Muscle of leg (tissue), 11 donors: ENCODE data around the gene LDB2. TPM values are rescaled to one million over a fixed set of nuclear protein-coding genes. Genes with fewer than 3 reads are reported as not detected.
A peak's percentile ranks its signal among the peaks of the same experiment; 100 is the strongest.

ENCODE experiments used
- DNase-seq: peaks from one replicate; pipeline ENCODE4 v3.0.0; 2013
- H3K27ac ChIP-seq: one replicate; pipeline ENCODE4 v1.5.1; 2013; ENCODE audit warnings: mild to moderate bottlenecking, low read length, control low read depth
- H3K27me3 ChIP-seq: one replicate; pipeline ENCODE4 v1.6.1; 2013; ENCODE audit warnings: low read length; ENCODE audit not compliant: control insufficient read depth, insufficient read depth
- H3K36me3 ChIP-seq: one replicate; pipeline ENCODE4 v1.6.1; 2013; ENCODE audit warnings: low read length; ENCODE audit not compliant: control insufficient read depth, insufficient read depth
- H3K4me1 ChIP-seq: one replicate; pipeline ENCODE4 v1.6.1; 2013; ENCODE audit warnings: low read length; ENCODE audit not compliant: control insufficient read depth, insufficient read depth
- H3K4me3 ChIP-seq: one replicate; pipeline ENCODE4 v1.5.1; 2013; ENCODE audit warnings: low read length, control low read depth
- H3K9me3 ChIP-seq: replicated peaks from 2 replicates; pipeline ENCODE4 v1.6.1; 2013; ENCODE audit warnings: low read depth, low read length; ENCODE audit not compliant: control insufficient read depth
- WGBS: methylation state at CpG from one replicate; pipeline ENCODE4 v1.1.5; 2013; ENCODE audit warnings: missing lambda C conversion rate; ENCODE audit not compliant: insufficient coverage; 5-methylcytosine and 5-hydroxymethylcytosine counted together
- polyA plus RNA-seq, 8 donors: library from polyadenylated mRNA; unstranded; fragments of 120-200 nt; gene quantifications; one replicate each; pipeline versions ENCODE4 v1.2.1 to v1.2.3, GENCODE V29; 2013; ENCODE audit warnings: inconsistent platforms in 1 of 8, low replicate concordance in 1 of 8; ENCODE audit not compliant: insufficient read length in 8 of 8, insufficient read depth in 1 of 8
- total RNA-seq: library from RNA; stranded (reverse); fragments of 120-200 nt; gene quantifications from one replicate; pipeline ENCODE4 v1.2.4, GENCODE V29; 2013

Gene LDB2
- total and polyA plus RNA-seq, 9 donors: 38.5 to 57.2 (median 48.4) TPM

DNA sequence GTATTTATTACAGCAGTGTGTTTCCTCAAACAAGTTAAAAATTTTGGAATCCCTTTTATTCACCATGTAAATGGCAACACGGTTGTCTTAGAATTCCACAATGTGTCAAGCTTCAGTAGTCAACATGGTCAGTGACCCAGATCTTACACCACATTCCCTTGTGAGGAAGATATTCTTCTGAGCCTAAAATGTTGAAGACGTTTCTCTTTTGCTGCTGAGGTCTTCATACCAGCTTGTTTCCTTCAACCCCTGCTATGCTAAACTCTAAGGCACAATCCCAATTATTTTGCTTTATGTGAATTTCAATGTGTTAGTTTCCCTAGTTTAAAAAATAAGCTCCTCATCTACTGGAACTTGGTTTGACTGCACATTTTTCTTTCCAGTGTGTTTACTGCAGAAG, 17.6 kb upstream of the LDB2 start:
- Histone ChIP-seq H3K4me1 (no peaks in the 10 kb centered on the region), H3K9me3 (peaks cover 2% of the 10 kb centered on the region), H3K4me3 (no peak overlapping the region), H3K27ac (no peak overlapping the region), H3K27me3 (no peaks in the 10 kb centered on the region), H3K36me3 (no peaks in the 10 kb centered on the region)
- no CpG with 5 or more reads among the region's 2 CpGs for WGBS
- DNase-seq: no peak

DNA sequence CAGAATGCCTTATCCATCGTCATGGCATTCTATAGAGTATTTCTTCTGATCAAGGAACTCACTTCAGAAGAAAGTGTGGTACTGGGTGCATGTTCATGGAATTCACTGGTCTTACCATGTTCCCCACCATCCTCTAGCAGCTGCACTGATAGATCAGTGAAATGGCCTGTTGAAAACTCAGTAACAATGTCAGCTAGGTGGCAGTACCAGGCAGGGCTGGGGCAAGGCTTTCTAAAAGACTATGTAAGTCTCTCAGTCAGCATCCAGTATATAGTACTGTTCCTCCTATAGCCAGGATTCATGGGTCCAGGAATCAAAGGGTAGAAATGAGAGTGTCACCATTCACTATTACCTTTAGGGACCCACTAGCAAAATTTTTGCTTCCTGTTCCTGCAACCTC, 15.8 kb upstream of the LDB2 start:
- WGBS: no CpG with 5 or more reads among the region's 1 CpG
- no peaks in the 10 kb centered on the region for H3K36me3 ChIP-seq
- H3K4me1 ChIP-seq: peaks cover 2% of the 10 kb centered on the region
- no peak for DNase-seq
- H3K27ac ChIP-seq: no peak overlapping the region
- H3K9me3 ChIP-seq: peaks cover 2% of the 10 kb centered on the region
- no peaks in the 10 kb centered on the region for H3K27me3 ChIP-seq
- H3K4me3 ChIP-seq: no peak overlapping the region

DNA sequence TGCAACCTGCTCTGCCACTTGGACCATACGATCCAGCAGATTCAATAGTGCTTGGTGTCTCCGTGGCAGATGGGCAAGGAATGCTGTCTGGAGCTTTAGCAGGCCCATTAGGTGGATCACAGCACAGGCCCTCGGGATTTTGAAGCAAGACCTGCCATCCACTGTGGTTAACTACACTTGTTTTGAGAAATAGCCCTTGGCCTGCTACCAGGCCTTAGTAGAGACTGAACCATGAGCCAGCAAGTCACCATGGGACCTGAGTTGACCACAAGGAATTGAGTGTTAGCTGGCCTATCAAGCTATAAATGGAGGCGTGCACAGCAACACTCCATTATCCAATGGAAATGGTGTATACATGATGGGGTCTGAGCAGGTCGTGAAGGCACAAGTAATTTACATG, 14.5 kb upstream of the LDB2 start:
- H3K27me3 ChIP-seq: no peaks in the 10 kb centered on the region
- H3K4me1 ChIP-seq: peaks cover 5% of the 10 kb centered on the region
- H3K9me3 ChIP-seq: peaks cover 2% of the 10 kb centered on the region
- no peak for DNase-seq
- no peak overlapping the region for H3K4me3 ChIP-seq
- H3K36me3 ChIP-seq: no peaks in the 10 kb centered on the region
- WGBS: 91% methylated on average over 3 of the region's 5 CpGs
- no peak overlapping the region for H3K27ac ChIP-seq

DNA sequence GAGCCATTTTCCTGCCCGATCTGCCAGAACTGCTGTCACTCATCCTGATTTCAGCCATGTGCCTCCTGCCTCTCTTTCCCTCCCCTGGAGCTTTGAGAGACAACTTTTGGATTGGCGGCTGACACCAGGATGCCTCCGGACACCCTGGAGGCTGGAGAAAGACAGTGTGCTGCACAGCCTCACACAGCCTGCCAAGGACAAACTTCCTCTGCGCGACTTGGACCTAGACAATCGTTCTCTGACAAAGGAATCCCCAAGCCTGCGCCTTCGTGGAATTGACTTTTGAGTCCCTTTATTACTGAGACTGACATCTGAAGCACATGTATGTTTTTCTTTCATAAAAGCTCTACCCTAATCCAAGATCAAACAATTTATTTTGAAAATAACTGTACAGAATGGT, 10.8 kb upstream of the LDB2 start:
- Histone ChIP-seq H3K27me3 (no peaks in the 10 kb centered on the region), H3K9me3 (no peaks in the 10 kb centered on the region), H3K4me1 (peaks cover 5% of the 10 kb centered on the region), H3K27ac (no peak overlapping the region), H3K36me3 (no peaks in the 10 kb centered on the region), H3K4me3 (no peak overlapping the region)
- DNase-seq: peak; percentile 48
- WGBS: 27% methylated on average over 8 of the region's 8 CpGs

DNA sequence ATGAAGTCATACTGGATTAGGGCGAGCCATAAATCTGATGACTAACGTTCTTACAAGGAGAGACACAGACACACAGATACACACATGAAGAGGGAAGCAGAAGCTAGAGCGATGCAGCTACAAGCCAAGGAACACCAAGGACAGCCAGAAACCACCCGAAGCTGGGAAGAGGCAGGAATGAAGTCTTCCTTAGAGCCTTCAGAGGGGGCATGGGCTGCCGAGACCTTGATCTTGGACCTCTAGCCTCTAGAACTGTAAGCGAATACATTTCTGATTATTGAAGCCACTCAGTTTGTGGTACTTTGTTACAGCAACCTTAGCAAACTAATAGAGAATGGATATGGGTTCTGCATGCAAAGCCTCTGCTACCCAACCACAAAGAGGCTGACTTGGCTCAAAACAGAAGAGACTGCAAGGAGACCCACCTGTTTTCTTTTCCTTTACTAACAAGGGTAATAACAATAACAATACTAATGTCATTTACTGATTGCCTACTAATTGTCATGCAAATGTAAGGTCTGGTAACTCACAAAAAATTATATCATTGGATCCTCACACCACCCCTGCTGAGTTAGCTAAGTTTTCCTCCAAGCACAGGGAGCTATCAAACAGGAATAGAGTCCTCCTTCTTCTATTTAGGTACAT, 10.1 kb upstream of the LDB2 start:
- H3K4me3 ChIP-seq: no peak overlapping the region
- DNase-seq: no peak
- 88% methylated on average over 2 of the region's 6 CpGs for WGBS

DNA sequence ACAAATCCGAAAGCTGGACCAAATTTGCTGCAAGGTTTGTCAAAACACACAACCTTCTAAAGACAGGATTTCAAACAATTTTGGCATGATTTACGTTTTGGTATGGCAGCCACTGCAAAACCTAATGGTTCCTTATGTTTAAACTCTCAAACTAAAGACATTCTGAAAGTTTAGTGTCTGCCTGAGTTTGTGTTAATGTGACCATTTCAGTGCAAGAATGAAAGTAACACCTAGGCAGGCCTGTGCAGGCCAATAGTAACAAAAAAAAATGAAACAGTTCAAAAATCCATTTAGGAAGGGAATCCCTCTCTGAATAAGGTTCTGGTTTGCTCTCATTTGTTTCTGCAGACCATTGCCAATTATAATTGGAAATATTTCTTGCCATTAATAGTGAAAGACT, 1.9 kb upstream of the LDB2 start:
- H3K4me1 ChIP-seq: peaks cover 4% of the 10 kb centered on the region
- no peaks in the 10 kb centered on the region for H3K36me3 ChIP-seq
- DNase-seq: no peak
- no peaks in the 10 kb centered on the region for H3K27me3 ChIP-seq
- no peaks in the 10 kb centered on the region for H3K9me3 ChIP-seq
- H3K27ac ChIP-seq: no peak overlapping the region
- no peak overlapping the region for H3K4me3 ChIP-seq
- WGBS: no CpG with 5 or more reads among the region's 2 CpGs

More for the DNA sequence above, 10.1 kb upstream of the LDB2 start:
- Histone ChIP-seq H3K9me3 (no peaks in the 10 kb centered on the region), H3K27me3 (no peaks in the 10 kb centered on the region), H3K4me1 (peaks cover 5% of the 10 kb centered on the region), H3K27ac (no peak overlapping the region), H3K36me3 (no peaks in the 10 kb centered on the region)

DNA sequence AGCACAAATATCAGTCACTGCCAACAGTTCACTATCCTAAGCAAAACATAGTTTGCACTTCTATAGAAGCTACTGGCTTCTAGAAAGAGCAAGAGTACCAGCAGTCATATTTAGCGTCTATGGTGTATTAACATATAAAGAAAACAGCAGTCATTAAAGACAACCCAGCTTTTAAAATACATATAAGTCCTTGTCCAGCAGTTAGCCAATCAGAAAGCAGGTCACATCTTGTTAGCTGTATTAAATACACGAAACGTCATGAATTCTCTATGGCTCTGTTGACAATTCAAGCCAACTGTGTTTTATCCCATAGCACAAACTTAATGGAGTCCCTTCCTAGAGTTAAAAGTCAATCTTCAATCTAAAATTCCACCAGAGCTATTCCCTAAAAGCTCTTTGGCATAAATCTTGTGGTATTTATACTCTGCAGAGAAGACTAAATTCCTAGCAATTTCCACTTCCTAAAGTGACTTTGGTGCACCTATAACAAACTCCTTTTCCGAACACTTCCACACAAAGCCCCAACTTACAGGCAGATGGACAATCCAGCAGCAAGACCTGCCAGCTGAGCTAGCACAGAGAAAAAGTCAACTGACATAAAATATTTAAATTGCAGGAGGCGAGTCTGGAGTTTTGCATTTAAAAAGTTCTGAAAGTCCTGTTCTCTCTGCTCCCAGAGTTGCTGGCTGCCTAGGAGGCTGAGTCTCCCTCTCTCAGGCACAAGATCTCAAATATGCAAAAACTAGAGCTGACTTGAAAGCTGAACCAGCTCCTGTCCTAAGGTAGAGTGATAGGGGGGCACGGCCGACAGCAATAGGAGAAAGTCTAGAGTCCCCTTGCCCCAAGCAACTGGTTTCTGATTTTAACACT, 1.3 kb downstream of the LDB2 start:
- peak overlapping the region; percentile 85 for H3K27ac ChIP-seq
- 8% methylated on average over 2 of the region's 7 CpGs for WGBS
- peak; percentile 95 for DNase-seq

DNA sequence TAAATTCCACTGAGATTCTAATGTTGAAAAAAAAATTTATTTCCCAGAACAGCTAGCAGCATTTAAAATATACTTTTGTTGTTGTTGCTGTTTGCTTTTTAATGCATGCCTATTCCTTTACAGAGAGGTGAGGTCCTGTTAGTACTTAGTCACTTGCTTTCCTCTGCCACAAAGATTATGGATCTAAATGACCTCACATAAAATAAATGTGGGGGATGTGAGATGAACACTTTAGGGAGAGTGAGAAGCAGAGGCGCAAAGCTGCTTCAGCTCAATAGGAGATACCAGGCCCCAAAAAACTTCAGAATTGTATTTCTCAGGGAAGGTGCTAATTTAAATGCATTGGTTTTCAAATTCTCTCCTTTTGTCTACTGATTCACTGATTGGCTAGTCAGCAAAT, 4.0 kb downstream of the LDB2 start:
- Histone ChIP-seq H3K4me1 (peaks cover 9% of the 10 kb centered on the region), H3K4me3 (no peak overlapping the region), H3K27me3 (no peaks in the 10 kb centered on the region), H3K27ac (peak overlapping the region; percentile 30), H3K9me3 (no peaks in the 10 kb centered on the region), H3K36me3 (no peaks in the 10 kb centered on the region)
- WGBS: no CpG with 5 or more reads among the region's 1 CpG
- DNase-seq: no peak

More for the DNA sequence above, 1.3 kb downstream of the LDB2 start:
- no peaks in the 10 kb centered on the region for H3K27me3 ChIP-seq
- H3K4me3 ChIP-seq: peak overlapping the region; percentile 65
- H3K9me3 ChIP-seq: no peaks in the 10 kb centered on the region
- H3K36me3 ChIP-seq: no peaks in the 10 kb centered on the region
- peaks cover 4% of the 10 kb centered on the region for H3K4me1 ChIP-seq

DNA sequence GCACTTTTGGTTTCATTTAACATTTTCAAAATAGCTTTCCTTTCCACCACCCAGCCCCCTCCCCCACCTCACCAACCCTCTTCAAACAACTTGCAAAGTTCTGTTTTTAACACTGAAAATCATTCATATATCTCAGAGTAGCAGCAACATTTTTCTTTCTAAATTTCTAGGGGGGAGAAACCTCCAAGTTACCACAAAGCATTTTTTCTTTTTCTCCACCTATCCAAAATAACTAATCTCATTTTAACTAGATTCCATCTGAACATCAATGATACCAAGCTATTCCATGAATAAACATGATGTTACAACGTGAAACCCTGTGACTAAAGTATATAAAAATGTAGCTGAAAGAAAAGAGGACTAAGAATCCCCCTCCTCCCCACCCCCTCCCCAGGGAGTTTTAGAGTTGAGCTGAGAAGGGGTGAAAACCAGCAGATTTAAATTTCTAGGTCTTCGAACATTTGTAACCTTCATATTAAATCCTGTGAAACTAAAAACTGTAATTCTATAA, 5.2 kb downstream of the LDB2 start:
- no peaks in the 10 kb centered on the region for H3K9me3 ChIP-seq

DNA sequence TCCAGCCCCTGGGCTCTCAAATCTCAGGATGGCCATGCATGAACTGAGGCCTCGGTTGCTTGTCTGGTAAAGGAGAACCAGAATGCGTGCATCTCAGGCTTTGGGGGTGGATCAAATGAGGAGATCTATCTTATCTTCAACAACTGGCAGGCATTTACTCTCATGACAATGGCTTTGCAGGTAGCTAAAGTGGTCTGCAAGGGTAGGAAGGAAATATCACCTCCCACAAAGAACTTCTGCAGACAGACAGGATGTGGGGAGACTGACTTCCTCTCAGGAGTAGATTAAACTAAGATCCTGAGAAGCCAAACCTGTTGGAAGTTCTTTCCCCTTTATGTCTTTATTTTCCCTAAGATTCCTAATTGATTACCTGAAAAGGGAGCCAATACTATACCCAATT, 7.8 kb downstream of the LDB2 start:
- H3K4me1 ChIP-seq: peaks cover 4% of the 10 kb centered on the region
- no peaks in the 10 kb centered on the region for H3K27me3 ChIP-seq
- H3K9me3 ChIP-seq: no peaks in the 10 kb centered on the region
- no peak overlapping the region for H3K27ac ChIP-seq
- no CpG with 5 or more reads among the region's 2 CpGs for WGBS
- H3K36me3 ChIP-seq: peaks cover 3% of the 10 kb centered on the region
- no peak for DNase-seq
- no peak overlapping the region for H3K4me3 ChIP-seq

More for the DNA sequence above, 5.2 kb downstream of the LDB2 start:
- DNase-seq: peak; percentile 68
- H3K27ac ChIP-seq: peak overlapping the region; percentile 62
- H3K36me3 ChIP-seq: no peaks in the 10 kb centered on the region
- H3K4me3 ChIP-seq: no peak overlapping the region
- WGBS: no CpG with 5 or more reads among the region's 2 CpGs
- H3K4me1 ChIP-seq: peaks cover 4% of the 10 kb centered on the region
- no peaks in the 10 kb centered on the region for H3K27me3 ChIP-seq
